A549 (cell line): ENCODE measurements around the gene GPRC5D.

Source experiments
- BHLHE40 ChIP-seq: IDR thresholded peaks from 2 replicates; pipeline ENCODE4 v1.6.1; 2012; ENCODE audit warnings: low read depth, low read length, inconsistent platforms
- CTCF ChIP-seq: fragments of >200 bp; sonication (Bioruptor Twin); formaldehyde crosslinking; IDR thresholded peaks from 3 replicates; pipeline ENCODE4 v1.5.1; 2016
- EP300 ChIP-seq, 2 experiments: fragments of >200 bp; sonication (Bioruptor Twin); formaldehyde crosslinking; IDR thresholded peaks; 2 replicates in 1 of 2; 3 replicates in 1 of 2; pipeline ENCODE4 v1.6.1; 2016 to 2017
- JUN ChIP-seq, 2 experiments: fragments of >200 bp; sonication (Bioruptor Twin); formaldehyde crosslinking; IDR thresholded peaks; 2 replicates in 1 of 2; 3 replicates in 1 of 2; pipeline ENCODE4 v1.6.1; 2016 to 2017
- ZFP36 ChIP-seq: fragments of 450-650 bp; IDR thresholded peaks from 2 replicates; pipeline ENCODE4 v1.6.1; 2014; ENCODE audit warnings: borderline replicate concordance; ENCODE audit not compliant: partially characterized antibody

- TF ChIP-seq CTCF = no peak
- TF ChIP-seq JUN (IDR thresholded peaks at IDR 0.05) = no peak
- TF ChIP-seq ZFP36 = no peak
- TF ChIP-seq BHLHE40 = no peak
- TF ChIP-seq EP300 (IDR thresholded peaks at IDR 0.05) = no peak
Measured at GRCh38 chr12:12922978-12923377, 29.0 kb downstream of the GPRC5D start.
